HG03575 (cell line): ENCODE measurements around the gene TANC1.
"Not testable (repeated sequence)": the region's sequence is repeated elsewhere in the genome, so short reads cannot be mapped to it uniquely, and the experiment has no call there.

ENCODE experiments used
- ATAC-seq: cut with Tn5 transposase; IDR thresholded peaks from one replicate; pipeline ENCODE4 v1.9.1; 2021; ENCODE audit not compliant: unreplicated experiment, insufficient number of reproducible peaks, low FRiP score; ENCODE audit errors: extremely low read depth

Gene TANC1

DNA sequence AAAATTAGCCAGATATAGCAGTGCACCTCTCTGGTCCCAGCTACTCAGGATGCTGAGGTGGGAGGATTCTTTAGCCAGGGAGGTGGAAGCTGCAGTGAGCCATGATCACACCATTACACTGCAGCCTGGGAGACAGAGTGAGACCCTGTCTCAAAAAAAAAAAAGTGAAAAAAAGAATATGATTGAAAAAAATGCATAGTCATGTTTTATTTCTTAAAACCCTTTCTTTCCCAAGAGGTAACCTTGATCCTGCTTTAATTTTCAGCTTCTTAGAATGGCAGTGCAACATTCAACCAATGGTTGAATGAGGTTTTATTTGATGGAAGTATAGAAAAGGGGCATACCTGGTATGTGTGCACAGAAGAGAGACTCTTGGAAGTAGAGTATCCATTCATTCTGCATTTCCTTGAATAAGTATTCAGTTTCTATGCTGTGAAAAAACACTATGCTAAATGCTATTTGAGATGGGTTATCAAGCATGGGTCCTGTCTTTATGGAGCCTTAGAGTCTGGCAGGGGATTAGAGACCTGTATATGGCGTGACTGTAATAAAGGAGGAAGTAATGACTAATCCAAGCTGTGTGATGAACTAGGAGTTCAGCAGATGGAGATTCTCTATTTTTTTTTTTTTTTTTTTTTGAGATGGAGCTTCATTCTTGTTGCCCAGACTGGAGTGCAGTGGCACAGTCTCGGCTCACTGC, 171.8 kb downstream of the TANC1 start:
- ATAC-seq = no peak

- ATAC-seq = not testable (repeated sequence)
These were observed 172.4 kb downstream of the TANC1 start for GRCh38 chr2:159140821-159141220.

- no peak for ATAC-seq
These were observed 176.6 kb downstream of the TANC1 start for GRCh38 chr2:159144776-159145614.

DNA sequence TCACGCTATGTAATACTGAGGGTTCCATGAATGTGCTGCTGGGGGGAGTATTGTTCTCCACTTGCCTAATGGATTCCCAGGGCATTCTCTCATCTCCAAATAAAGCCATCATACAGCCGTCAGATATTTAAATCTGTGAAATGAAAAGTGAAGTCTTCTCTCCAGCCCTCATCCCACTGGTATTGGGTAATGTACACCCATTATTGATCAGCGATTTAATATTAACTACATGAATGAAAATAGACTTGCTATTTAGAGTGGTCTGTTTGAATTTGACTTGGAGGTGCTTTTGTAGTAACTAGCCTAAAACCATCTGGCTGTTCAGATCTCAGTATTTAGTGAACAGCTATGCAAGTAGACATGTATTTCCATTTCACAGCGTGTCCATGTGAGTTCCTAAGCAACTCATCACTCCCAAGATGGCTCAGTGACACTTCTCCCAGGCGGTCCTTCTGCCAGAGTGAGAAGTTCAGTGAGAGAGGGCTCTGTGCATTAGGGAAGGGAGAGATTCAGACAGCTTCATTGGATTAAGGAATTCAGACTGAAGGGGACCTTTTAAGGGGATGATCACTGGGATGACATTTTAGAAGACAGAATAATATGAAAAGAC, 177.4 kb downstream of the TANC1 start:
- ATAC-seq = no peak

DNA sequence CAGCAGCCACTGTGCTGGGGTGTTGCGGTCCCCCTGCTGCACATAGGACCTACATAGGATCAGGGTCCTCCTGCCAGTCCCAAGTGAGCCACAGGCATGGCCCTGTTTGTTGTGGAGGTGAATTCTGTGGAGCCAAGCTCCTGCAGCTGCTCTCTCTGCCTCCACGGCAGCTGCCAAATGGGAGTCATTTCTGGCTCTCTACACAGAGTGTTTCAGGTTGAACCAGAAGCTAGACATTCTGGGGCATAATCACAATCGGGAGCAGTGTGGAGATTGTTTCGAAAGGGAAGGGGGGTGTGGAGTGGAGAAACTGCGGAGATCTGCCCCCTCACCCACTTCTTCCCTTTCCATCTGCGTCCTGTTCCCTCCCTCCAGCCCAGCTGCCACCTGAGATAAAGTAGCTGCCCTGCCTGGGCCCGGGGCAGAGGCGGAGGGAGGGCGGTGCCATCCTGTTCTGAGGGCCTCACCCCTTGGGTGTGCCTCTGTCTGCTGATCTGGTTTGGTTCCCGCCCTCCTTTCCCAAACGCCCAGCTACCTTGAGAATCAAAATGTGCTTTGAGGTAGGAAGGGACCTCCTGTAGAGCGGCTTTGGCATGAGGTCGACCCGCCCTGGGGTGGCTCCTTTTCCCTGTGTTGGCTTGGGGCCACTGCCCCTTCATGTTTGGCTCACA, 178.7 kb downstream of the TANC1 start:
- ATAC-seq = no peak

GRCh38 chr2:159147690-159148089, 179.2 kb downstream of the TANC1 start:
- no peak for ATAC-seq

DNA sequence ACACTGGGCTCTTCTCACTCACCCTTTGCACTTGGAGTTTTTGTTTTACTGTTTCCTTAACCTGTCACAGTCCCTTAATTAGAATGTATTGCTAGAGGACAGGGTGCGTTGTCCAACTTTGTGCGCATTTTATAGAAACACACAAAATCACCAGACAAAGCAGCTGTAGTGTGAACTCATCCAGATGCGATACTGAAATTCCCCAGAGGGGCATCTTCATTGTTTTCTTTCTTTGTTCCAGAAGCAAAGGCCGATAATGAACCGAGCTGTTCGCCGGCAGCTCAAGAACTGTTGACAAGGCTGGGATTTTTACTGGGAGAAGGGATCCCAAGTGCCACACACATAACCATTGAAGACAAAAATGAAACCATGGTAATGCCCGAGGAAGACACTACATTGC, 180.5 kb downstream of the TANC1 start:
- ATAC-seq = no peak

DNA sequence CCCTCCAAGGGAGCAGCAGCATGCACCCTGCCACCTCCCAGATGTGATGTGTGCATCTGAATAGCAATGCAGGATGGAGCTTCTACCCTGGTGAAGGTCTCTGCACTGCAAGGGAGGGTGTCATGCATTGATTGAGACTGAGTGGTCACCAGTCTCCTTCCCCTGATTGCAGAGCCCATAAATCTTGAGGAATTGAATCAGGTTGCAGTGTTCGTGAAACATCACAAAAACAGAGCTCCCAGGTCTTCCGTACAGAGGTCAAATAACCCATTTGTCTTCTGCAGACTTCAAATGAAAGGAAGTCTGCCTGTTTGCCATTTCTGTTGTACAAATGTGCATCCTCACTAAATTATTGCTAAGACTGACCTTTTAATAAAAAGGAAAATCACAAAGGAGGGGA, 181.3 kb downstream of the TANC1 start:
- no peak for ATAC-seq

- ATAC-seq = no peak
These were observed 181.9 kb downstream of the TANC1 start for GRCh38 chr2:159150280-159150746.

DNA sequence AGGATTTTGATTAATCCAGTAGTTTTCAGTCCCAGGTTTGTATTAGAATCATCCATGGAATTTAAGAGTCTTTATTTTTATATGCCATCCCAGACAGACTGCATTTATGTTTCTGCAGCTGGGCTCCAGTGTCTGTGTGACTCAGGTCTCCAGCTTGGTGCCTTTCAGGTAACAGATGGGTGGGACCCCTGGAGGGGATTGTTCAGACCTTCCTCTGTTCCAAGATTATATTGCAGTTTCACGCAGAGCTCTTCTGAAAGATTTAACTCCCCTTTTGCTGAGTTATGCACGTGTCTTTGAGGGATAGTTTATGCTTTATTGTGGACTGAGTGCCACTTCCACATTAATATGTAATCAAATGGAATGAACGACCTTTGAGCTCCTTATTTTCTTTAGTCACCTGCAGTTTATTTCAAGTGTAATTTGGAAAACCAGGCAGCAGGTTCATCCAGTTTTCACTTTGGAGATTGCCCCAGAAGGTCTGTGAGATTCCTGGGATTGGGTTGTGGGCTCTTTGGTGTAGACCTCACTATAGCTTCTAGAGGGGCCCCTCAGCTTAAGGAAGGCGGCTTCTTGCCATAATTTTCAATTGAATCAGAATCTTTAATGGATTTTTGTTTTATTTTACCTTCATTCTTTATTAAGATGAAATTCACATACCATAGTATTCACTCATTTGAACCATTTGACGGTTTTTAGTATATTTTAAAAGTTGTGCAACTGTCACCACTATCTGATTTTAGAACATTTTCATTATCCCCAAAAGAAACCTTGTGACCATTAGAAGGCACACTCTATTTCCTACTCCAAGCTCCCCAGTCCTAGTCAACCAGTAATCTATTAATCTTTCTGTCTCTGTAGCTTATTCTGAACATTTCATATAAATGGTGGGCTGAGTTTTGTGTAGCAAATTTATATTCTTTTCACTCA, 183.0 kb downstream of the TANC1 start:
- no peak for ATAC-seq

- no peak for ATAC-seq
These were observed 183.8 kb downstream of the TANC1 start for GRCh38 chr2:159152128-159152778.

DNA sequence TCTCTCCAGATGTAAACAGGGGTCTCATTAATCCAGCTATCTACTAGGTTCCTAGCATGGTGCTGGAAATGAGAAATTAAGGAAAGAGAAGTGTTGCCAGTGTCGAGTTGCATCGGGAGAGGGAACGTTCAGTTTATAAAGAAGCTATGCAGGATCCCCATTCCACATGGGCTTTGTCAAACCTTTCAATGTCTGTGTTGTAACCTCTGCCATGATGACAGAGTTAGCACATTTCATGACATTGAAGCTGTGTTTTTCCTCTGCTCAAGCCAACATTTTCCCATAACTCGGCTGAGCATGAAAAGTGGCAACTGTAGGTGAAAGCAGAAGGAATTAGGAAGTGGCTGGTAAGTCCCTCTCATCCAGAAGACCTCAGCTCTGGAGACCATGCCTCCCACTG, 184.6 kb downstream of the TANC1 start:
- ATAC-seq = no peak

GRCh38 chr2:159153463-159153862, 185.0 kb downstream of the TANC1 start:
- ATAC-seq = no peak

DNA sequence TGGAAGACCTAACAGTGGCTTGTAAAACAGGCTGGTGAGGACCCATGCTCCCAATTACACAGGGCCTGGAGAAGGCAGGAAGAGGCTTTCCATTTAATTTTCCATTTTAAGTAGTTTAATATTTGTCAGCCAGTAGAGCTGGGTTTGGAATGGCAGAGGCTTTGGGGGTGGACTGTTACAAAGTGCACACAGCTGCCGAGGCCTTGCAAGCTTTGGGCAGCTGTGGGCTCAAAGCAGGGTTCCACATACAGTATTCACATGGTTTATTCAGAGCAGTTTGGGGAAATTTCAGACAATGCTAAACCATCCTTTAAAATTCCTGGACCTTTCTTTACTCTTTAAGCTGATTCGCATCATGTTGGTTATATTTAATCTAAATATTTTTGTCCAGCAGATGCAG, 185.5 kb downstream of the TANC1 start:
- ATAC-seq = no peak

DNA sequence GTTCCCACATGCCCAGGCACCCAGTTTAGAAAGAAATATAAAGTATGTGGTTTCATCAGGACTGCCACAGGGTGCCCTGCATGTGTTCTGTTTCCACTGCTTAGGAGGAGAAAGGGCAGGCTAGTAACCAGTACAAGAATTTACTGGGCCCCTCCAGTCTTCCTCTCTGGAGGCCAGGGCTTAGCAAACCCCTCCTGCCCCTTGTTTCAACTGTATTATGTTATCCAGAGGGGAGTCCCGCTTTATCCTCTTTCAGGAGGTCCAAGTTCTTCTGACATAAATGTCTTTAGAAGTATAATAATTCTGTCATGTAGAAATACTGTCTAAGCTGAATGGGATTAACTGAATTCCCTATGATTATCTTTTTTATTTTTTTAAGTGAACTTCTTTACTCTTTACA, 185.9 kb downstream of the TANC1 start:
- ATAC-seq = no peak

DNA sequence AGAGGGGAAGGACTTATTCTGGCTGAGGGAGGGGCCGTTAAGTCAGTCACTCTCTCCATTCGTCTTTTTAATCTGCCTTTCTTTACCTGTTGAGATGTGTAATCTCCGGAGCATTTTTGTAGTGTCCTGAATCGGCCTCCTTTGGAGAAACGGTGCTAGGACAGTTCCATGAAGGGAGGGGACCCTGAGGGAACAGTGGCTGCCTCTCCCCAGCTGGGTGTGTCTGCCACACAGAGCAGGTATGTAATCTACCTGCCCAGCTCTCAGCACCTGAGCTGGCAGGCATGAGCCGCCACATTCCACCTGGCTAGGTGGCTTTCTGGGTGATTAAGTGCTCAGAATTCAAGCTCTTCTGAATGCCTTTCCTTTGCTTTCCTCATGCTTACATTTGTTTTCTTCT, 186.9 kb downstream of the TANC1 start:
- ATAC-seq = no peak

DNA sequence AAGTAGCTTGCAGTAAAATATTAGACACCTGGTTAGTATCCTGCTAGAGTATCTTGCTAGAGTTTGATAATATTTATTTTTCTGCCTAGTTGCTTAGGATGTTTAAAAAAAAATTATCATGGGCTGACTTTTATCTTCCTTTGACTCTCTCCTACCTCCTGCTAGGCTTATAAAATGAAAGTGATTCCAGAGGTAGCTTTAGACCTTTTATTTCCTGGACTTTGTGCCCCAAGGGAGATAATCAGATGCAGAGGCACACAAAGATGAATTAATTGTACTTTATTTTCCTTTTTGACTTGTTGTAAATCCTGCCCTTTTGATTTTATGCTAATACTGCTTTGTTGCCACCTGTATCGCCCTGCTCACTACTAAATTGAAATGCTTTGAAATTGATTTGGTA, 187.4 kb downstream of the TANC1 start:
- no peak for ATAC-seq

GRCh38 chr2:159156834-159157233, 188.4 kb downstream of the TANC1 start:
- ATAC-seq = no peak
